Left ventricle myocardium superior (tissue), 1 donor: ENCODE data around the gene BCAS1. TPM values are rescaled to one million over a fixed set of nuclear protein-coding genes. Genes with fewer than 3 reads are reported as not detected.

ENCODE experiments used
- ATAC-seq: fragments of 200-7000 bp; cut with Tn5 transposase; one replicate; pipeline ENCODE4 v1.9.1; 2020; ENCODE audit warnings: mild to moderate bottlenecking, moderate library complexity
- DNase-seq: peaks from one replicate; pipeline ENCODE4 v3.0.0-alpha.2; 2020
- intact Hi-C: fragments of 100-400 bp; cut with micrococcal nuclease; formaldehyde crosslinking; loops from one replicate; pipeline ENCODE4 v1.11.0; 2022
- total RNA-seq: library from RNA; stranded (reverse); fragmentation: NEBNext Ultra II Directional; extraction: Animal tissue kit (Norgen Biotek cat#: 25700); gene quantifications from one replicate; pipeline ENCODE4 v1.2.1, GENCODE V29; 2021
- donor health status: DM: no; HTN: yes; CAD: no; lungs with severe emphysema.

The BCAS1 gene
- total RNA-seq, 1 donor from 2014 or later, result not detected

GRCh38 chr20:54104781-54105180, 34.4 kb upstream of the BCAS1 start:
- DNase-seq, result no peak
- ATAC-seq, result no peak
- intact Hi-C loops, result no loop called here

- intact Hi-C loops, result no loop called here
- ATAC-seq, result no peak
- DNase-seq, result no peak
Measured at GRCh38 chr20:54103762-54104600, 33.6 kb upstream of the BCAS1 start.

- DNase-seq (peak; percentile 83), ATAC-seq (peak; percentile 37)
- intact Hi-C loops, result no loop called here
Measured at GRCh38 chr20:54103067-54103761, 32.8 kb upstream of the BCAS1 start.

- DNase-seq (no peak), ATAC-seq (no peak)
- intact Hi-C loops, result no loop called here
Measured at GRCh38 chr20:54102543-54102942, 32.1 kb upstream of the BCAS1 start.

GRCh38 chr20:54100563-54100962, 30.2 kb upstream of the BCAS1 start:
- ATAC-seq (no peak), DNase-seq (no peak)
- intact Hi-C loops, result no loop called here

- intact Hi-C loops, result loop anchor here (5.0 kb wide), 1 partner anchor 547 kb away; no protein-coding TSS in a partner anchor
- no peak for DNase-seq
- ATAC-seq, result no peak
Measured at GRCh38 chr20:54099894-54100293, 29.5 kb upstream of the BCAS1 start.

GRCh38 chr20:54098047-54098446, 27.7 kb upstream of the BCAS1 start:
- intact Hi-C loops, result loop anchor here (5.0 kb wide), 1 partner anchor 549 kb away; no protein-coding TSS in a partner anchor
- no peak for ATAC-seq
- DNase-seq, result no peak

- intact Hi-C loops, result loop anchor here (2.0 to 5.0 kb wide), 2 partner anchors 102 to 550 kb away; no protein-coding TSS in a partner anchor
- ATAC-seq, result no peak
- no peak for DNase-seq
Measured at GRCh38 chr20:54097236-54097529, 26.8 kb upstream of the BCAS1 start.

- DNase-seq, result no peak
- intact Hi-C loops, result loop anchor here (2.0 to 5.0 kb wide), 2 partner anchors 103 to 551 kb away; no protein-coding TSS in a partner anchor
- no peak for ATAC-seq
Measured at GRCh38 chr20:54095824-54096223, 25.4 kb upstream of the BCAS1 start.

- intact Hi-C loops, result no loop called here
- ATAC-seq (no peak), DNase-seq (no peak)
Measured at GRCh38 chr20:54094268-54094580, 23.8 kb upstream of the BCAS1 start.

GRCh38 chr20:54093423-54094267, 23.3 kb upstream of the BCAS1 start:
- DNase-seq, result no peak
- intact Hi-C loops, result no loop called here
- no peak for ATAC-seq

- ATAC-seq (no peak), DNase-seq (no peak)
- intact Hi-C loops, result no loop called here
Measured at GRCh38 chr20:54092021-54092420, 21.6 kb upstream of the BCAS1 start.

GRCh38 chr20:54091120-54091480, 20.7 kb upstream of the BCAS1 start:
- DNase-seq (no peak), ATAC-seq (no peak)
- intact Hi-C loops, result no loop called here

- DNase-seq (no peak), ATAC-seq (no peak)
- intact Hi-C loops, result no loop called here
Measured at GRCh38 chr20:54090230-54091119, 20.1 kb upstream of the BCAS1 start.

GRCh38 chr20:54088430-54088829, 18.0 kb upstream of the BCAS1 start:
- DNase-seq (no peak), ATAC-seq (no peak)
- intact Hi-C loops, result no loop called here

GRCh38 chr20:54086507-54087039, 16.2 kb upstream of the BCAS1 start:
- DNase-seq (no peak), ATAC-seq (no peak)
- intact Hi-C loops, result no loop called here

GRCh38 chr20:54085910-54086309, 15.5 kb upstream of the BCAS1 start:
- intact Hi-C loops, result no loop called here
- no peak for DNase-seq
- no peak for ATAC-seq

- no peak for ATAC-seq
- intact Hi-C loops, result no loop called here
- no peak for DNase-seq
Measured at GRCh38 chr20:54085425-54085824, 15.0 kb upstream of the BCAS1 start.
